Measurements from ENCODE around the gene IGFBP4. TPM values are rescaled to one million over a fixed set of nuclear protein-coding genes. Genes with fewer than 3 reads are reported as not detected.

IGFBP4 gene
- total RNA-seq, 1 donor from 2014 or later: 501 TPM

Other genes starting within 250 kb of the IGFBP4 start
- 10.3 TPM for gene WIPF2, start 224.1 kb upstream of the IGFBP4 start, total RNA-seq
- 1.5 TPM for gene CDC6, start 155.6 kb upstream of the IGFBP4 start, total RNA-seq
- gene RARA, start 134.3 kb upstream of the IGFBP4 start, total RNA-seq: 21.3 TPM
- 0.68 TPM for gene GJD3, start 78.7 kb upstream of the IGFBP4 start, total RNA-seq
- 1.8 TPM for gene TOP2A, start 25.6 kb upstream of the IGFBP4 start, total RNA-seq
- gene TNS4, start 58.2 kb downstream of the IGFBP4 start, total RNA-seq: 0.13 TPM
- gene CCR7, start 122.0 kb downstream of the IGFBP4 start, total RNA-seq: 0.75 TPM
- gene SMARCE1, start 204.4 kb downstream of the IGFBP4 start, total RNA-seq: 28.3 TPM
- gene KRT222, start 221.7 kb downstream of the IGFBP4 start, total RNA-seq: 2.4 TPM

Measured in left lobe of liver (tissue), 1 donor.